Measurements from ENCODE around the gene DNAH1.

DNAH1 gene

DNA sequence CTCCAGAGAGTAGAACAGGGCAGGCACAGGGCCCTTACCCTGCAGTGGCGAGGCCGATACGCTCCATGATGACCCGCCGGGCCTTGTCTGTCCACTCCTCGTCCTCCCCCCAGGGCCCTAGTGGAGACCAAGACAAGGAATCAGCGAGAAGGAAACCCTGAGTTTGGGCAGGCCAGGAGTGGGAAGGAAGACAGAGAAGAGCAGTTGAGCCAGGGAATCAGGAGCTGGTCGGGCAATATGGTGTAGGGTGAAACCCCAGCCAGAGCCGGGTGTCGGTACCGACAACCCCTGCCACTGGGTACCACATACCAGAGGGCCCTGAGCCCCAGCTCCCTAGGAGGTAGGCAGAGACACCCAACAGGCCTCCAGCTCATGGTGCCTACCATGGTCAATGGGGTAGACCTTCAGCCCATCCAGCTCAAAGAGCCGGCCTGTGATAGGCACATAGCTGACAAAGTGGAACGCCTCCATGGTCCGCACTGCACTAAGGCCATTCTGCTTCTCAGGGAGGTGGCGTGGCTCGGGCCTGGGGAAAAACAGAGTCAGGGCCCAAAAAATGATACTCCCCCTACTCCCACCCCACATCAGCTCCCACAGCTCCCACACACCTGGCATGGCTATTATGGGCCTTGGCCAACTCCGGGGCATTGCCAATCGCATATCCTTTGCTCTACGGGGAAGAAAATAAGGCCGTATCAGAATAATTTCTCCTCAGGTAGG, 90.8 kb downstream of the DNAH1 start:
- no peak for DNase-seq

DNA sequence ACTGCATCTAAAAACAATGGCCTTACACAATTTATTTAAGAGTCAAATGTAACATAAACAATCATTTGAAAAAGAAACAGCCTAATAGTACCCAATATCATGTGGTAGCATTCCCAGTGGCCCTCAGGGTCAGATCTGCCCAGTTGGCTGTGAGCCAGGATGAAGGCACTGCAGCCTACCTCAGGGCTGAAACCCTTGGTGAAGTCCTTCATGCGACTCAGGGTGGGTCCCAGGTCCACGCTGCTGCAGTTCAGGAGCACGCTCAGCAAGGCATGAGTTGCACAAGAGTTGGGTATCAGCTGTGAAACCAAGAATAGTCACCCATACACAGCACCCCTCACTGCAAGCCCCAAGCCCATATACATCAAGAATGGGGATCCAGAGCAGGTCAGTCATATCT, 91.7 kb downstream of the DNAH1 start:
- no peak for DNase-seq

DNA sequence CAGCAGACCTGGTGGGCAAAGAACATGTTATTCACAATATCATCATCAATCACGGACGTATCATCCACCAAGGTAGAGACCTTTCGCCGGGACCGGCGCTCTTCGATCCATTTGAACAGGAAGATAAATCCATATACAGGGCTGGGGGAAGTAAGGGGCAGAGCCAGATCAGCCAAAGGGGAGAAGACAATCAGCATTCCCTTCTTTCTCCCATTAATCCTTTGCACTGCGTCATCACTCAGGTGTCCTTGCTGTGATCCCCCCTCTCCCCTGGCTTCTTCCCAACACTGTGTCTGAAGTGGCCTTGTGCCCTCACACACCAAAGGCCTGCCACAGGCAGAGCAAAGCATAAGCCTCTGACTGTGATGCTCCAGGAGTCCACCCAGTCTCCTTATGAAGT, 92.3 kb downstream of the DNAH1 start:
- no peak for DNase-seq

DNA sequence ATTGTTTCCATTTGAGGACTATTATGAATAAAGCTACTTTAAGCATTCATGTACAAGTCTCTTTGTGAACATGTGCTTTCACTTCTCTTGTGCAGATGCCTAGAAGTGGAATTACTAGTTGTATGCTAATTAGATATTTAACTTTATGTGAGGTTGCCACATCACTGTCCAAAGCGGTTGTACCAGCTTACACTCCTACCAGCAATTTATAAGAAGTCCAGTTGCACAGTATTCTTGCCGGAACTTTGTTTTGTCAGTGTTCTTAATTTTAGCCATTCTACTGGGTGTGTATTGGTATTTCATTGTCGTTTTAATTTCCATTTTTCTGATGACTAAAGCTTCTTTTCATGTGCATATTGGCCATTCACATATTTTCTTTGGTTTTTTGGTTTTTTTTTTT, 99.7 kb downstream of the DNAH1 start:
- no peak for DNase-seq

DNA sequence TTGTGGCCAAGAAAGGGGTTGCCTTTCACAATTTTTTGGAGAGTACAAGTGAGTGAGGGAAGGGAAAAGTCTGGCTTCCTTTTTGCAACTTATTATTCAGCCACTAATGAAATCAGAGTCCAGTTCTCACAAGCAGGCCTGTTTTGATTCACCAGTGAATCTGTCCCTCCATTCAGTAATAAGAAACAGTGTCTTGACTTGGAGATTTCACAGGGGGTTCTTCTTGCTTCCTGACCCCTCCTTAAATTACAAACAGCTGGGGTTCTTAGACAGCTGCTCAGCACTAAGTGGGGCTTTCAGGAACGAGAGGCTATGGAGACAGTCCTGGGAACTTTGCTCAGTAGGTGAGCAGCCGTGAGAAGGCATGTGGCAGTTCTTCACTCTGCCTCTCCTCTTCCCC, 104.3 kb downstream of the DNAH1 start:
- no peak for DNase-seq

DNA sequence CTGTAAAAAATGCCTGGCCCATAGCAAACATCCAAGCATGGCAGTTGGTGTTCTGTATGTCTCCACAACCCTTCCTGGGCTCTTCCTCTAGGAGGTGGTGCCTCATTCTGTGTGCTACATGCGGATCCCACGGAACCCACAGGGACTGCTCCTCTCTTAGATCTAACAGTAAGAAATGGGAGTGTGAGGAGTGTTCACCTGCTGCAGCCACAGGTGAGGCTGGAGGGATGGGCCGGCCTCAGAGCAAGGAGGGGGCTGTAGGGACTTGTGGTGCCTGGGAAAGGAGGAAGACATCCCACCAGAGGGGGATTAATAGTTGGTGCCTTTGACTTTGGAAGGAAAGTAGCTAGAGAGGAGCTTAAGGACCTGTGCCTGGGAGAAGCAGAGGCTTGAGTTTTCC, 106.5 kb downstream of the DNAH1 start:
- DNase-seq, result no peak

DNA sequence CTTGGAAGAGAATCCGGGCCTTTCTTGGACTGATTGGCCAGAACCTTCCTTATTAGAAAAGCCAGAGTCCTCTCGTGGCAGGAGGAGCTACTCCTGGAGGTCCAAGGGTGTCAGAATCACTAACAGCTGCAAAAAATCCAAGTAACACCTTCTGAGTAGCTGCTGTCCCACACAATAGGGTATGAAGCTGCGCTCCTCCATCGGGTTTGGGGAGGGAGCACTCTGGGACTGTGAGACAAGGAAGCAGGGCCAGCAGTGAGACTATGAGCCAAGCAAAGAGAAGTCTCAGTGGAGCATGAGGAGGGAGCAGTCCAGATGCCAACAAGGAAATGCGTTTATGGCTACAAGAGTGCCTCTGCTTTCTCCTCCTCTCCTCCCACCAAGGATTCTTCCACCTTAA, 107.1 kb downstream of the DNAH1 start:
- DNase-seq, result no peak

DNA sequence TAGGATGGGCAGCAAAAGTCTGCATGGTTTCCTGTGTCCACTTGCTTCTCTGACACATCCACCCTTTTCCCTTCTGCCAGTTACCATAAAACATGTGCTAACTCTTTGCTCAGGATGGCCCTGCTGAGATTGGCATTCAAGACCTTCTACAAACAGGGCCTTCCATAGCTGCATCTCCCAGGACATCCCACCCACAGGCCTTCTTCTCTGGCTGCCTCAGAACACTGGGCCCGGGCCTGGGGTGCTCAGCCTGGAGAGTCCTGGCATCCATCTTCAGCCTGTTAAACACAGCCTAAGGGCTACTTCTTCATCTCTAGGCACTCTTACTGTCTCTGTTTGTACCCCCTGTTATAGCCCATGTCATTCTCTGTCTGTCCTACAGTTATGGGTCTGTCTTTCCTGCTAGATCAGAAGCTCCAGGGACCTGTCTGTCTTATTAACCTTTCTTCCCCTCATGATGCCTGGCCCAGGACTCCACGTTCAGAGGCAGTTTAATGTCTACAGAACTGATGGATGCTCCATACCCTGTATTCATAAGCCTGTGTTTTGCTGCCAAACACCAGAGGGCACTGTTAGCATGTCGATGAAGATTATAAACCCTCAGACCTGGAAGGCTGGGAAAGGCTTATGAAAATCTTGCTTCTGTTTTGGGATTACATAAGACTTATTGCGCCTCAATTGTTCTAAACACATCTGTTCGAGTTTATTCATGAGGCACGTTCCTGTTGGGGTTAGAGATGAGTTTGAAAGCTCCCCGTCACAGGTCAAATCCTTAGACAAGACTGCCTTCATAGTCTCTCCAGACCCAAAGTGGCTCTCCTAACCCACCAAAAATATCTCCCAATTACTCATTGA, 112.3 kb downstream of the DNAH1 start:
- no peak for DNase-seq

DNA sequence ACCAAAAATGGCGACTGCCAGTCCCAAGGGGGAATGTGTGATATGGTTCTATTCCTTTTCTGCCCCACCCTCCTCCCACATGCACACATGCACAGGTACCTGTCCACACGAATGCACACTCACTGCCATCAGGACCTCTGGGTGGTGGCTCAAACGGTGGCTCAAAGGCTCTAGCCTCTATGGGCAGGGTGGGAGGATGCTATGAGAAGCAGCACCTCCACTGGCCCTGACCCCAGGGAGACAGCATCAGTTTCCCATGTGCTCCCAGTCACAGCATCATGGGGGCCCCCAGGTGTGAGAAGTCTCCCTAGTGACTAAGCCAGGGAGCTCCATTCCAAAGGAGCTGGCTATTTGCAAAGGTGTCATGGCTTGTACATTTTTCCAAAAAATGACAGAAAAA, 112.9 kb downstream of the DNAH1 start:
- DNase-seq, result no peak

DNA sequence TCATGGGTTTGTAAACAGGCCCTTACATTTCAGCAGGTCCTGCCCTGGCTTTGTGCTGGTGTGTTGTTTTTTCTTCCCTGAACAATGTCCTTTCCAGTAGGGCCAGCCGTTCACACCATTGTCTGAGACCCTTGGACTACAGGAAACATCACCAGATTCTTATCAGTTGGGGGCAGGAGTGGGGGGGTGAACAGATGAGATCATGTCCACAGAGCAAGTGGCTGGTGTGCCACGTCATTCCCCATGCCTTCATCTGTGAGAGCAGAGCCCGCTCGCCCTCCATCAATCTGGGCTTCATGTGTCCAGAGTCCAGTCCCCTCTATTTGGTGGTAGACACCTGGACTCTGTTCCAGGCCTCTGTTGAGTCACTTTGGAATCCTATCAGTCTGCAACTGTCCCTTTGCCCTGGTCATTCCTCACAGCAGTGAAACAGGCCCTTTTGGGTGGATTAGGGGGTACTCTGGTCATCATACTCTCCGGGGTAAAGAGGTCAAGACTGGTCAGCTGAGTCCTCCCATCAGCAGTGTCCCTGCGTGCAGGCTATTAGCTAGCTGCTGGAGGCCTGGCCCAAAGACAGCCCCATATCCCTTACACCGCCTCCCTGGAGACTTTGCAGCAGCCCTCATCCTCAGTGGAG, 113.8 kb downstream of the DNAH1 start:
- no peak for DNase-seq

DNA sequence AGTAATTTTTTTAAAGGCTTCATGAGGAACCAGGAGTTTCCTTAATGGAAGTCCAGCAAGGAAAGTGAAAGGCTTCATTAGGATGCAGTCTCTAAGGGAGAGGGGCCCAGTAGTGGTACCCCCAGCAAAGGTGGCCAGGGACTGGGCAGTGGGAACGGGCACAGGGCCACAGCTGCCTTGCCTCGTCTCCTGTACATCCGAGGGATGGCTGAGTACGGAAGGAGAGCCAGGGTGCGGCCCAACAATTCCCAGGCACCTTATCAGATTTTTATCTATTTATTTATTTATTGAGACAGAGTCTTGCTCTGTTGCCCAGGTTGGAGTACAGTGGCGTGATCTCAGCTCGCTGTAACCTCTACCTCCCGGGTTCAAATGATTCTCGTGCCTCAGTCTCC, 114.3 kb downstream of the DNAH1 start:
- no peak for DNase-seq

DNA sequence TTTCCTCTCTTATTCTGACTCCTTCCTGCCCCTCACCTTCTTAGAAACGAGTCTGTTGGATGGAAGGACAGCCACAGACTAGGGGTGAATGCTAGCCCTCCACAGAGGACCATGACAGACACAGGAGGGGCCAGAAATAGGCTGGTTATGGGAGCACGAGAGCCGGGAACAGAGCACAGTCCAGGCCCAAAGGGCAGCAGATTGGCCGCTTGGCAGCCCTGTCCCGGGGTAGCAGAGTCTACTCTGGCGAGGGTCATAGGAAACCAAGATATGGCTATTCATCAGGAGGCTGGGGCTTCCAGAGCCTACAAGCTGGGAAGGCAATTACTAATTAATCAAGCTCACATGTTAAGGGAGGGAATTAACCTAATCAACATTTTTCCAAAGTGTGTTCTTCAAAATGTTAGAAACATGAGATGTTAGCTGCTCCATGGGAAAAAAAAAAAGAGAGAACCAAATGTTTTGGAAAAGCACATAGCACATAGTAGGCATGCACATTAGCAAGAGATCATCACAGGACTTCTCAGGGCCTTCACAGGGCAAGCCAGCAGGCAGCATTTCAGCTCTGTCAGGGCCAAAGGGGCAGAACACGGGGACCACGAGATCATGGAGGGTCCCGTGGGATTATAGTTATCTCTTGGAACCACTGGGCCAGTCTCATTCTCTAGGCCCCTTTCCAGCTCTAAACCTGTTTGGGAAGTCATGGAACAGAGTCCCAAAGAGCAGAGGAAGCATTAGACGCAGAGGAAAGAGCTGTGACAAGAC, 115.5 kb downstream of the DNAH1 start:
- DNase-seq, result no peak

DNA sequence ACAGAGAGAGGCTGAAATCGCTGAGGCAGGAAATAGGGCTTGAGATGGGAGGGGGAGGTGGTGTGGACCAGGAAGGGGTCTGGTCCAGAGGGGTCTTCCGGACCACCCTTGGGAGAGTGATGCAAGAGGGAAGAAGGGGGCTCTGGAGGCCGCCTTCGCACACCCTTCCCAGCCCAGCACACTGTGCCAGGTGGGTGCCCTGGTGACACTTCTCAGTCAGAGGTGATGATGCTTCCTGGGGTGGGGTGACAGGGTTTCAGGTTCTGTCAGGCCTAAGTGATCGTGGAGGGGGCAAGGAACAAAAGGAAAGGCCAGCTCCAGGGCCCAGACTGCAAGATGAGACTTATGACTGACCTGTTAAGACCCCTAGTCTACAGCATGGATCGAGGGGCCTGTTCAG, 116.1 kb downstream of the DNAH1 start:
- no peak for DNase-seq

DNA sequence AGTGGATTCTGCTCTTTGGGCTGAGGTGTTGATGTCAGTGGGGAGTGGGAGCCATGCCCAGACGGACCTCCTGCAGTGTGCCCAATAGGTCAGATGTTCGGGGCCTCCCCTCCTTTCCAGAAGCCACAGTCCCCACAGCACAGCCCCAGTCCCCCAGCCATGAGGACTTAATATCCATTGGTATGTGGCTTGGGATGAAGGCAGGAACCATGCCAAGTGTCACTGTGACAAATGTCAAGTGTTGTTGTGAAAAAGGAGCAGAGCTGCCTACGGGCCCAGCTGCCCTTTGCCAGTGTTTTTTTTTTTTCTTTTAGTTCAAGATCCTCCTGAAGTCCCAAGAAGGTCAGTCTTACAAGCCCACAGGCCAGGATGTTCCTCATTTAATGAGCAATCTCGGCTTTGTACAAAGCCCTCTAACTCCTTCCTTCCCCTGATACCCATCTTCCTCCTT, 116.6 kb downstream of the DNAH1 start:
- DNase-seq, result no peak

DNA sequence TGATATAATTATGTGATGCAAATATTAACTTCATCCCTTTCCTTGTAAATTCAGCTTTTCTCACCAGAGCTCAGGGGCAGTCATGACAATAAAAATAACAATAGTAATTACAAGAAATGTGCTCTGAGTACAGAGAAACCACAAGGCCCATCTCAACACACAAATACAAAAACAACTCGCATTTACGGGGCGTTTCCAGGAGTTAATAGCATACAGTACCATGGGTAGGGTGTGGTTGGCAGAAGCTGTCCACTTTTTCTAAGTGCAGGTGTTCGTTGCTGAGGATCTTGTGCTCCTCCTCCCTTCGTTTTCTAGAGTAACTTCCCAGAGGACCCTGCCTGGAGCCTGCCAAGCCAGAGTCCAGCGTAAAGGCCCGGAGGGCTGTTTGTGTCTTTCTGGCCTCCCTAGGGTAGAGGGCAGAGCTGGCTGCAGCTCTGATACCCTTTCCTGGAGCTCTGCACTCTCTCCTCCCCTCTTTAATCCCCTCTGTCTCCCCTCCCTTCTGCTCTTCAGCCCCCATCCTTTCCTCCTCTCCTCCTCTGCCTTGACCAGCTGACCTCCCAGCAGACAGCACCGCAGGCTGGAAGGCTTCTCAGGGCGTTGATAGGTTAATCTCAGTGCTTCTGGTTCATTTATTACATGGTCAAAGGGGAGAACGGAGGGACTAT, 117.3 kb downstream of the DNAH1 start:
- DNase-seq, result no peak

DNA sequence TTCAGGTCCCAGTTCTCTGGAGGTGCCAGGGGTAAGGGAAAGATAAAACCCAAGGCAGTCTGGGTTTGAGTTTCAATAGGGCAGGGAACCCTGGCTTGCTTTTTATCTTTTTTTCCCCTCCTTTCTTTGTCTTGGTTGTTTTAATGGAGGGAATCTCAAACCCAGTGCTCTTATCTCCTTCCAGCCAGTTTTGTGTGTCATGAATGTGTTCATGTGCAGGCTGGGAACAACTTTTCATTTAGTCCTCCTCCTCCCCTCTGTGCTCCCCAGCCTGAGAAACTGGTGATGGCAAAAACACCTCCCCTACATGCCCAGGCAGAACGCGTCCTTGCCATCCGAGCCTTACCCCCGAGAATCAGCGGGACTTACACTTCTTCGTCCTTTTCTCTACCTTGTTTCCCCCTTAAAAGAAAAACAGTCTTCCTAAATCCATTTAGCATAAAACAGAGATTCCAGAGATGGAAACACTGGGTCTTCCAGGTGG, 117.9 kb downstream of the DNAH1 start:
- DNase-seq, result no peak

DNA sequence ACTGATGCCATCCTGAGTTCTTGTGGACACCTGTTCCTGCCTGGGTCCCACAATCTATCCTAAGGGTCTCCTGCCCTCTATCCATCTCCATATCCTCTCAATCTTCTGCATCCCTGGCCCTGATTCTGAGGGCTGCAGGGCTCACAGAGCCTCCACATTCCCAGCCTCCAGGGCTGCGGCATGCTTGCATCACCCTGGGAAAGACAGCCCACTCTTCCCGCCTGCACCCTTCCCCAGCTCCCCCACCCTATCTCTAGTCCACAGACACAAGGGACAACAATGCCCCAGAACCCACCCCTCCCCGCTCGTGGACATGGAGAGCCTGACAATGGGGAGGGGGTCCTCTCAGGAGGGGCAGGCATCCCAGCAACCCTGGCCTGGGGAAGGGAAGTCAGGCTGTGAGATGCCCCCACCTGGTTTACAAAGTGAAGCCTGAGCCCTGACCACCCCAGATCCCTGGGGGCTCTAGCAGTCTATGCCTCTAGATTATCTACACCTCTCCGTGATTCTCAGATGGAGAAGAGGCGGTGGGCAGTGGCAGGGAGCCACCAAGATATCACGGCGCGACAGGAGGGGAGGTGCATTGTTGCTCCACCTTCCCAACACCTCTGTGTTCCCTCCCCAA, 118.5 kb downstream of the DNAH1 start:
- no peak for DNase-seq

DNA sequence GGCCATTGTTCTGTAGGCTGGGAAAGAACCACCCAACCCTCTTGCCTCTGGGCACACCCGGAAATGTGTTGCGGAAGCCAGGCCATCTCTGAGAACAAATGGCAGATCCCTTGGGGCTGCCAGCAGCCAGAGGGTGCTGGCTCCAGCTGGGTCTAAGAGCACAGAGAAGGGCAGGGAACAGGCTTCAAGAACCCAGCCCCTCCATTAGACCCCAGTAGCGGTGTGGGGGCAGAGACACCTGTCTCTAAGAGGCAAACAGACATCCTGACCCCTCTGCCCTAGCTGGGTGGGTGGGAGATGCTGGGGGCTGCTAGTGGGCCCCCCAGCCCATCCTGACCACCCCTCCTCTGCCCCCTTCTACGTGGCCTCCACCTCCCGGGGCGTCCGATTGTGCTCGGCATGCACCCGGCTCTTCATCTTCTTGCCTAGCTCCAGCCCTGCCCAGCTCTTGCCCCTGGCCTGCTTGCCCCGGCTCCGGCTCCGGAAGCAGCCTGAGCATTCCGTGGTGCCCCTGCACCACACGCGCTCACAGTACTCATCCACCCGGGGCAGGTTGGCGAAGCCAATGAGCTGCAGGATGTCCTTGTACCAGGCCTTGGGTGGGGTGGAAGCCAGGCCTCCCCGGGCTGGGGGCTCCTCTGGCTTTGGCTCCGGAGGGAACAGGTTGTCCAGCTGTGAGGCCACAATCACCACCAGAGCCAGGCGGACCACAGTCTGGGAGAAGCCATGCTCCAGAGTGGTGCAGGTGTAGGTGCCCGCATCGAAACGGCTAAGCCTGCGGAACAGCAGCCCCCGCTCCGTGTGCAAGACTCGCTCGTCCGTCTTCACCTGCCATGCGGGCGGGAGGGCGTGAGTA, 119.4 kb downstream of the DNAH1 start:
- DNase-seq, result no peak

DNA sequence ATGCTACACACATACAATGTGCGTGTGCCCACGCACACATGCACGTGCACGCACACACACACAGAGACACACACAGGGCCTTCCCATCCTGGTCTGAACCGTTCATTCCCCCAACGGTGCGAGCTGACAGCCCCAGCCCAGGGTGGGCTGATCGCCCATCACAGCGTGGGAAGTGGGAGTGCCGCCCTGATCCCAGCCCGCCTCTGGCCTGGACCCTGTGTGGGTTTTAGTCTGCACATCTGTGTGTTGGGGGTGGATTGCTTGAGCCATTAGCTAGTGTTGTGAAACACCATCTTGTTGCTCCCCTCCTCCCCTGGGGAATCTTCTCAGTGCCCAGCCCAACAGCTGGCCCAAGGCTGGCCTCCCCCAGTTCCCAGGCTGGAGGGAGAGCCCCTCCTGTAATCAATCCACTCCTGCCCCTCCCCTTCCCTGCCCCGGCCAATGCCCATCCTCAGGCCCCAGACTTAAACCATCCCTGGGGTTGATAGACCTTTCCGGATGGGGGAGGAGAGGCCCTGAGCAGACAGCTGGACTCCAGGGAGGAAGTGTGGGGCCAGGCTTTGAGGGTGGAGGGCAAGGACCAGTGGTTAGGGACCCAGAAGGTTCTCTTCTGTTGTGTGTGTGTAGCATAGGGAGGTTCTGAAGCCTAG, 120.5 kb downstream of the DNAH1 start:
- no peak for DNase-seq
